Loucy (cell line): ENCODE data around the gene DDX49.

Experiments used
- H2AFZ ChIP-seq: fragments of 200-600 bp; sonication (generic); 2 replicates; pipeline ENCODE4 v1.6.0; 2016; ENCODE audit warnings: antibody characterized with exemption, mild to moderate bottlenecking, low read length, moderate library complexity
- H3F3A ChIP-seq: fragments of 200-600 bp; 2 replicates; pipeline ENCODE4 v1.6.0; 2016; ENCODE audit warnings: antibody characterized with exemption, low read depth, mild to moderate bottlenecking
- H3K27me3 ChIP-seq: fragments of 200-600 bp; sonication (generic); 2 replicates; pipeline ENCODE4 v1.6.1; 2014; ENCODE audit warnings: low read length, mild to moderate bottlenecking; ENCODE audit not compliant: insufficient read depth, poor library complexity, severe bottlenecking
- H3K36me3 ChIP-seq: fragments of 200-600 bp; sonication (generic); 2 replicates; pipeline ENCODE4 v1.6.1; 2016; ENCODE audit warnings: low read length; ENCODE audit not compliant: insufficient read depth
- H3K4me1 ChIP-seq: fragments of 200-600 bp; sonication (generic); 2 replicates; pipeline ENCODE4 v1.5.1; 2014; ENCODE audit warnings: low read length, mild to moderate bottlenecking; ENCODE audit not compliant: insufficient read depth, poor library complexity, severe bottlenecking
- H3K4me2 ChIP-seq: fragments of 200-600 bp; sonication (generic); 2 replicates; pipeline ENCODE4 v1.6.0; 2014; ENCODE audit warnings: antibody characterized with exemption, low read length, low read depth, mild to moderate bottlenecking; ENCODE audit not compliant: poor library complexity, severe bottlenecking
- H3K4me3 ChIP-seq: fragments of 200-600 bp; sonication (generic); 2 replicates; pipeline ENCODE4 v1.5.1; 2014; ENCODE audit warnings: low read length, mild to moderate bottlenecking, mixed read lengths; ENCODE audit not compliant: poor library complexity, severe bottlenecking
- H3K79me2 ChIP-seq: fragments of 200-600 bp; sonication (generic); 2 replicates; pipeline ENCODE4 v1.6.1; 2014; ENCODE audit warnings: low read length; ENCODE audit not compliant: insufficient read depth
- H3K9ac ChIP-seq: fragments of 200-600 bp; sonication (generic); 2 replicates; pipeline ENCODE4 v1.6.0; 2014; ENCODE audit warnings: mild to moderate bottlenecking, low read depth, low read length, moderate library complexity; ENCODE audit not compliant: poor library complexity, severe bottlenecking
- H3K9me2 ChIP-seq: fragments of 200-600 bp; sonication (generic); replicated peaks from 2 replicates; pipeline ENCODE4 v1.6.1; 2016; ENCODE audit warnings: low read depth, low read length, mixed read lengths
- H3K9me3 ChIP-seq: fragments of 200-600 bp; sonication (generic); 2 replicates; pipeline ENCODE4 v1.6.1; 2014; ENCODE audit warnings: mild to moderate bottlenecking, antibody characterized with exemption, low read length, low read depth; ENCODE audit not compliant: insufficient read depth
- H4K20me1 ChIP-seq: fragments of 200-600 bp; sonication (generic); 2 replicates; pipeline ENCODE4 v1.6.0; 2014; ENCODE audit warnings: antibody characterized with exemption, low read length, mild to moderate bottlenecking; ENCODE audit not compliant: insufficient read depth, poor library complexity, severe bottlenecking
- EZH2phosphoT487 ChIP-seq: fragments of 200-600 bp; IDR thresholded peaks from 2 replicates; pipeline ENCODE4 v1.6.1; 2018; ENCODE audit warnings: antibody characterized with exemption, mild to moderate bottlenecking, moderate library complexity, borderline replicate concordance
- TF ChIP-seq, protein P1 (sequence below): fragments of 200-600 bp; sonication (generic); conservative IDR thresholded peaks from 2 replicates; pipeline ENCODE4 v1.5.1; 2014; ENCODE audit warnings: mild to moderate bottlenecking, antibody characterized with exemption, low read length

DDX49 gene

GRCh38 chr19:18920400-18920799, 885 bp downstream of the DDX49 start:
- peaks cover 57% of the 10 kb centered on the region for H3K79me2 ChIP-seq
- TF ChIP-seq, protein P1, sequence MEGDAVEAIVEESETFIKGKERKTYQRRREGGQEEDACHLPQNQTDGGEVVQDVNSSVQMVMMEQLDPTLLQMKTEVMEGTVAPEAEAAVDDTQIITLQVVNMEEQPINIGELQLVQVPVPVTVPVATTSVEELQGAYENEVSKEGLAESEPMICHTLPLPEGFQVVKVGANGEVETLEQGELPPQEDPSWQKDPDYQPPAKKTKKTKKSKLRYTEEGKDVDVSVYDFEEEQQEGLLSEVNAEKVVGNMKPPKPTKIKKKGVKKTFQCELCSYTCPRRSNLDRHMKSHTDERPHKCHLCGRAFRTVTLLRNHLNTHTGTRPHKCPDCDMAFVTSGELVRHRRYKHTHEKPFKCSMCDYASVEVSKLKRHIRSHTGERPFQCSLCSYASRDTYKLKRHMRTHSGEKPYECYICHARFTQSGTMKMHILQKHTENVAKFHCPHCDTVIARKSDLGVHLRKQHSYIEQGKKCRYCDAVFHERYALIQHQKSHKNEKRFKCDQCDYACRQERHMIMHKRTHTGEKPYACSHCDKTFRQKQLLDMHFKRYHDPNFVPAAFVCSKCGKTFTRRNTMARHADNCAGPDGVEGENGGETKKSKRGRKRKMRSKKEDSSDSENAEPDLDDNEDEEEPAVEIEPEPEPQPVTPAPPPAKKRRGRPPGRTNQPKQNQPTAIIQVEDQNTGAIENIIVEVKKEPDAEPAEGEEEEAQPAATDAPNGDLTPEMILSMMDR: no peak
- TF ChIP-seq EZH2phosphoT487: no peak
- H3F3A ChIP-seq: no peaks in the 10 kb centered on the region
- no peak overlapping the region for H2AFZ ChIP-seq
- peak overlapping the region; percentile 97 for H3K4me3 ChIP-seq
- H3K27me3 ChIP-seq: no peaks in the 10 kb centered on the region
- peaks cover 14% of the 10 kb centered on the region for H4K20me1 ChIP-seq
- H3K9me3 ChIP-seq: no peaks in the 10 kb centered on the region
- H3K4me1 ChIP-seq: peaks cover 2% of the 10 kb centered on the region
- H3K36me3 ChIP-seq: peaks cover 27% of the 10 kb centered on the region; the same call in 1 of the 2 replicates
- no peaks in the 10 kb centered on the region for H3K9me2 ChIP-seq
- peak overlapping the region; percentile 91 for H3K4me2 ChIP-seq
- H3K9ac ChIP-seq: peak overlapping the region; percentile 80

- no peaks in the 10 kb centered on the region for H3K9me2 ChIP-seq
- no peaks in the 10 kb centered on the region for H3K9me3 ChIP-seq
- H3K4me2 ChIP-seq: peak overlapping the region; percentile 91
- peaks cover 48% of the 10 kb centered on the region for H3K79me2 ChIP-seq
- peaks cover 27% of the 10 kb centered on the region; the same call in 1 of the 2 replicates for H3K36me3 ChIP-seq
- TF ChIP-seq EZH2phosphoT487: no peak
- TF ChIP-seq, protein P1: no peak
- H4K20me1 ChIP-seq: peaks cover 14% of the 10 kb centered on the region
- H3F3A ChIP-seq: no peaks in the 10 kb centered on the region
- H3K27me3 ChIP-seq: no peaks in the 10 kb centered on the region
- no peak overlapping the region for H3K9ac ChIP-seq
- no peaks in the 10 kb centered on the region for H3K4me1 ChIP-seq
- H2AFZ ChIP-seq: no peak overlapping the region
- H3K4me3 ChIP-seq: no peak overlapping the region
These were observed 2.1 kb downstream of the DDX49 start for GRCh38 chr19:18921593-18921992.

DNA sequence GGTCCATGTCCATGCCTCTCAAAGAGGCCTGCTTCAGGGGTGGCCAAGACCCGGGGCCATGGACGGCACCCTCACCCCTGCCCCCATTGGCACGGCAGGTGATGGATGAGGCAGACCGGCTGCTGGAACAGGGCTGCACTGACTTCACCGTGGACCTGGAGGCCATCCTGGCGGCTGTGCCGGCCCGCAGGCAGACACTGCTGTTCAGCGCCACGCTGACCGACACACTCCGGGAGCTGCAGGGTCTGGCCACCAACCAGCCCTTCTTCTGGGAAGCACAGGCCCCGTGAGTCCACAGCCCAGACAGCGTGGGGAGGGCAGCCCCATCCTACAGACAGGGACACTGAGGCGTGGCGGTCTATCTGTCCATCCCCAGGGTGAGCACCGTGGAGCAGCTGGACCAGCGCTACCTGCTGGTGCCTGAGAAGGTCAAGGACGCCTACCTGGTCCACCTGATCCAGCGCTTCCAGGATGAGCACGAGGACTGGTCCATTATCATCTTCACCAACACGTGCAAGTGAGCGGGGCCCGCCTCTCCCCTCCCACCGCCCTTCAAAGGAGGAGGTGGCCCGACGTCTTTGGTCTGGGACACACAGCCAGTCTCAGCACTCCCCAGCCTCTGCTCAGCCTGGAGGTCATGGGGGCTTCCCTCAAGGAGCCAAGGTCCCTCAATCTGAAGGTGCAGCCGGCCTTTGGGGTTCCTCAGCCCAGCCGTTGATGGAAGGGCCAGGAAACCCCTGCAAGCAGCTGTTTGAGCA, 2.9 kb downstream of the DDX49 start:
- H3K27me3 ChIP-seq: no peaks in the 10 kb centered on the region
- H3K9ac ChIP-seq: no peak overlapping the region
- peaks cover 27% of the 10 kb centered on the region; the same call in 1 of the 2 replicates for H3K36me3 ChIP-seq

More for the DNA sequence above, 2.9 kb downstream of the DDX49 start:
- TF ChIP-seq EZH2phosphoT487: no peak
- TF ChIP-seq, protein P1: no peak
- H3K79me2 ChIP-seq: peaks cover 40% of the 10 kb centered on the region
- H3K4me2 ChIP-seq: no peak overlapping the region
- H3K9me3 ChIP-seq: no peaks in the 10 kb centered on the region
- H3K4me1 ChIP-seq: no peaks in the 10 kb centered on the region
- H4K20me1 ChIP-seq: peaks cover 10% of the 10 kb centered on the region
- H2AFZ ChIP-seq: no peak overlapping the region
- H3F3A ChIP-seq: no peaks in the 10 kb centered on the region
- no peaks in the 10 kb centered on the region for H3K9me2 ChIP-seq
- no peak overlapping the region for H3K4me3 ChIP-seq
